Heart left ventricle (tissue), 16 donors: ENCODE measurements around the gene ZBTB4. TPM values are rescaled to one million over a fixed set of nuclear protein-coding genes. Genes with fewer than 3 reads are reported as not detected.

Experiments used
- ATAC-seq, 4 donors: fragments of 200-7000 bp; cut with Tn5 transposase; one replicate each; pipeline ENCODE4 v1.9.1; 2020 to 2022; ENCODE audit warnings: moderate library complexity in 4 of 4, mild to moderate bottlenecking in 3 of 4, moderate number of reproducible peaks in 1 of 4
- DNase-seq, 5 donors: peaks; one replicate each; pipeline ENCODE4 v3.0.0-alpha.2; 2020
- H3K27ac ChIP-seq, 12 donors: fragments of 200-600 bp; sonication (generic) in 4 of 12; one replicate each; pipeline versions ENCODE4 v1.5.0 to v1.8.0; 2016 to 2022; ENCODE audit warnings: mild to moderate bottlenecking in 2 of 12
- H3K27me3 ChIP-seq, 9 donors: fragments of 200-600 bp; sonication (generic) in 2 of 9; one replicate each; pipeline versions ENCODE4 v1.5.1 to v1.8.0; 2016 to 2022; ENCODE audit warnings: mild to moderate bottlenecking in 3 of 9
- H3K36me3 ChIP-seq, 9 donors: fragments of 200-600 bp; sonication (generic) in 2 of 9; one replicate each; pipeline versions ENCODE4 v1.5.0 to v1.8.0; 2018 to 2022; ENCODE audit warnings: mild to moderate bottlenecking in 2 of 9
- H3K4me1 ChIP-seq, 12 donors: fragments of 200-600 bp; sonication (generic) in 4 of 12; one replicate each; pipeline versions ENCODE4 v1.5.0 to v1.8.0; 2016 to 2022; ENCODE audit warnings: mild to moderate bottlenecking in 3 of 12
- H3K4me3 ChIP-seq, 12 donors: fragments of 200-600 bp; sonication (generic) in 4 of 12; one replicate each; pipeline versions ENCODE4 v1.5.0 to v1.8.0; 2017 to 2022; ENCODE audit warnings: mild to moderate bottlenecking in 9 of 12, moderate library complexity in 4 of 12
- H3K9me3 ChIP-seq, 12 donors: fragments of 200-600 bp; sonication (generic) in 4 of 12; one replicate each; pipeline versions ENCODE4 v1.5.0 to v1.8.0; 2016 to 2022; ENCODE audit warnings: mild to moderate bottlenecking in 1 of 12
- POLR2A ChIP-seq, 2 donors: fragments of 450-650 bp; IDR thresholded peaks; one replicate each; pipeline ENCODE4 v1.6.1; 2017; ENCODE audit warnings: antibody characterized with exemption in 2 of 2, mild to moderate bottlenecking in 2 of 2, moderate library complexity in 2 of 2
- WGBS, 4 donors: extraction: QIAGEN DNeasy Blood & Tissue Kit in 2 of 4; methylation state at CpG; one replicate each; pipeline versions ENCODE4 v1.1.5 to v1.1.7; 2013 to 2018; 5-methylcytosine and 5-hydroxymethylcytosine counted together
- intact Hi-C, 10 donors: fragments of 100-400 bp; cut with DNase I; formaldehyde crosslinking; loops; one replicate each; pipeline versions ENCODE4 v1.11.1 to v1.14.2; 2022
- polyA plus RNA-seq, 2 donors: library from polyadenylated mRNA; stranded (reverse); fragments of 200-250 nt; gene quantifications; one replicate each; pipeline ENCODE4 v1.2.3, GENCODE V29; 2013
- total RNA-seq, 9 donors: library from RNA; depleted of rRNA in 2 of 9; stranded (reverse); fragments of >200 nt in 2 of 9; fragmentation: NEBNext Ultra II Directional in 3 of 9; extraction: Animal tissue kit (Norgen Biotek cat#: 25700) in 3 of 9; gene quantifications; one replicate each; pipeline versions ENCODE4 v1.1.0 to v1.2.4, GENCODE V29; 2016 to 2023
- TF ChIP-seq, protein P1 (sequence below), 12 donors: fragments of 200-600 bp; sonication (generic) in 4 of 12; IDR thresholded peaks; one replicate each; pipeline versions ENCODE4 v1.5.0 to v1.8.0; 2018 to 2022; ENCODE audit warnings: antibody characterized with exemption in 12 of 12, mild to moderate bottlenecking in 5 of 12
- donor health status: ischemic (EF 13 %, LVEDD 7.1; RV severe dilation, severe dysfunction).
- donor health status: healthy with polysubstance abuse.
- donor health status: DM: no; HTN: yes; CAD: no.
- donor health status: DM: no; HTN: no; CAD: no.
- donor health status: ischemic (EF 25% LVEDD 6.9; RV normal size, moderate dysfunction).
- donor health status: ischemic (EF 25% LVEDD 5.7; RV mildly dilated, moderate dysfunction).
- donor health status: healthy.
- donor health status: DM: yes; HTN: yes; CAD: no.
- donor health status: ischemic (EF 35%, LVEDD 5.7; RV mildly dilated, moderate dysfunction).
- donor health status: nonischemic (EF 11% LVEDD 7.7; RV severe dilation, severe dysfunction).
- donor health status: DM: yes; HTN: yes; CAD: no.
- donor health status: PGD.
- donor health status: ischemic (EF 29% LVEDD 5.4; RV normal size, mild dysfunction).
- donor health status: nonischemic (EF 23%, LVEDD 6.1; RV moderate dilation, normal function).

Gene ZBTB4
- total and polyA plus RNA-seq, 11 donors = 29.3 to 77.2 (median 58.9) TPM

DNA sequence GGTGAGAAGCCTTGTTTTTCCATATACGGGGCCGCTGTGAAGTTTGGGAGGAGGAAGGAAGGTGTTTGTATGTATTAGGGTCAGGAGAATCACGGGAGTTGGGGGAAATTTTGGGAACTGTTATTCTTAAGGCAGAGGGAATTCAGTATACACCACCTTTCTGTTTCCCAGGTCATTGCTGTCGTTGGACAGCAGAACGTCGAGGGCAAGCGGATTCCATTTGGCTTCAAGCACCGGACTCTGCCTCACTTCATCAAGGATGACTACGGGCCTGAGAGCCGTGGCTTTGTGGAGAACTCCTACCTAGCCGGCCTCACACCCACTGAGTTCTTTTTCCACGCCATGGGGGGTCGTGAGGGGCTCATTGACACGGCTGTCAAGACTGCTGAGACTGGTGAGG is 22.3 kb upstream of the ZBTB4 start:
- Histone ChIP-seq H3K4me3 (no peak overlapping the region), H3K36me3 (peaks cover 20 to 100% (median 100%) of the 10 kb centered on the region in 9 donors), H3K27ac (no peak overlapping the region), H3K4me1 (peaks cover 0 to 16% (median 7%) of the 10 kb centered on the region in 12 donors), H3K9me3 (no peaks in the 10 kb centered on the region), H3K27me3 (no peaks in the 10 kb centered on the region)
- WGBS, 4 donors = 78 to 88% (median 86%) methylated on average over 12 to 14 of the region's 14 CpGs
- intact Hi-C loops = loop anchor here in 2 of 10 donors (10.0 kb wide), 2 partner anchors 137 to 147 kb away; partner anchors contain the start of genes KCTD11 (in 1 of the 2) and TMEM95 (in 1 of the 2)
- DNase-seq = no peak
- TF ChIP-seq, protein P1, sequence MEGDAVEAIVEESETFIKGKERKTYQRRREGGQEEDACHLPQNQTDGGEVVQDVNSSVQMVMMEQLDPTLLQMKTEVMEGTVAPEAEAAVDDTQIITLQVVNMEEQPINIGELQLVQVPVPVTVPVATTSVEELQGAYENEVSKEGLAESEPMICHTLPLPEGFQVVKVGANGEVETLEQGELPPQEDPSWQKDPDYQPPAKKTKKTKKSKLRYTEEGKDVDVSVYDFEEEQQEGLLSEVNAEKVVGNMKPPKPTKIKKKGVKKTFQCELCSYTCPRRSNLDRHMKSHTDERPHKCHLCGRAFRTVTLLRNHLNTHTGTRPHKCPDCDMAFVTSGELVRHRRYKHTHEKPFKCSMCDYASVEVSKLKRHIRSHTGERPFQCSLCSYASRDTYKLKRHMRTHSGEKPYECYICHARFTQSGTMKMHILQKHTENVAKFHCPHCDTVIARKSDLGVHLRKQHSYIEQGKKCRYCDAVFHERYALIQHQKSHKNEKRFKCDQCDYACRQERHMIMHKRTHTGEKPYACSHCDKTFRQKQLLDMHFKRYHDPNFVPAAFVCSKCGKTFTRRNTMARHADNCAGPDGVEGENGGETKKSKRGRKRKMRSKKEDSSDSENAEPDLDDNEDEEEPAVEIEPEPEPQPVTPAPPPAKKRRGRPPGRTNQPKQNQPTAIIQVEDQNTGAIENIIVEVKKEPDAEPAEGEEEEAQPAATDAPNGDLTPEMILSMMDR (IDR thresholded peaks at IDR 0.05) = no peak
- no peak for TF ChIP-seq POLR2A (IDR thresholded peaks at IDR 0.05)
- no peak for ATAC-seq

DNA sequence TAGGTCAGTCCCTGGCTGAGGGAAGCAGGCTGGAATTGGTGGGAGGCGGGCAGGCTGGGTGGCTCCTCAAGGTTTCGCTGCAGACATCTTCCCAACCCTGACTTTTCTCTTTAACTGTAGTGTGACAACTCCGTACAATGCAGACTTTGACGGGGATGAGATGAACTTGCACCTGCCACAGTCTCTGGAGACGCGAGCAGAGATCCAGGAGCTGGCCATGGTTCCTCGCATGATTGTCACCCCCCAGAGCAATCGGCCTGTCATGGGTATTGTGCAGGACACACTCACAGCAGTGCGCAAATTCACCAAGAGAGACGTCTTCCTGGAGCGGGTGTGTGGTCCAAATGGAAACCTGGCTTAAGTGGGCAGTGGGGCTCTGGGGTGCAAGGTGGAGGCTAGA is 19.7 kb upstream of the ZBTB4 start:
- Histone ChIP-seq H3K4me1 (peaks cover 0 to 32% (median 10%) of the 10 kb centered on the region in 12 donors), H3K9me3 (no peaks in the 10 kb centered on the region), H3K27ac (no peak overlapping the region), H3K36me3 (peaks cover 20 to 93% (median 82%) of the 10 kb centered on the region in 9 donors), H3K27me3 (no peaks in the 10 kb centered on the region), H3K4me3 (no peak overlapping the region)
- intact Hi-C loops = no loop called here
- TF ChIP-seq POLR2A (IDR thresholded peaks at IDR 0.05) = no peak
- TF ChIP-seq, protein P1 (IDR thresholded peaks at IDR 0.05) = no peak
- ATAC-seq (no peak), DNase-seq (no peak)
- 84 to 90% (median 87%) methylated on average over 11 of the region's 11 CpGs for WGBS, 4 donors

DNA sequence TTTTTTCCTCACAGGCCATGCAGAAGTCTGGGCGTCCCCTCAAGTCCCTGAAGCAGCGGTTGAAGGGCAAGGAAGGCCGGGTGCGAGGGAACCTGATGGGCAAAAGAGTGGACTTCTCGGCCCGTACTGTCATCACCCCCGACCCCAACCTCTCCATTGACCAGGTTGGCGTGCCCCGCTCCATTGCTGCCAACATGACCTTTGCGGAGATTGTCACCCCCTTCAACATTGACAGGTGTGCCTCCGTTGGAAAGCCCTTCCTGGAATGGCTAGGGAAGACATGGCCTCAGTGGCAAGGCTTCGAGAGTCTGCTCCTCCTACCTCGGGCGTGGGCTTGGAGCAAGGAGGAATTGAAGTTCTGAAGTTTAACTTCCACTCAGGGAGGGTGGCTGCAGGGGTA is 18.2 kb upstream of the ZBTB4 start:
- DNase-seq (no peak), ATAC-seq (no peak)
- 88 to 92% (median 89%) methylated on average over 14 of the region's 14 CpGs for WGBS, 4 donors
- Histone ChIP-seq H3K9me3 (no peaks in the 10 kb centered on the region), H3K4me3 (no peak overlapping the region), H3K4me1 (peaks cover 0 to 47% (median 13%) of the 10 kb centered on the region in 12 donors), H3K27me3 (no peaks in the 10 kb centered on the region), H3K27ac (peak overlapping the region in 11 of 12 donors; percentile 32 to 93 (median 74)), H3K36me3 (peaks cover 20 to 78% (median 67%) of the 10 kb centered on the region in 9 donors)
- no peak for TF ChIP-seq POLR2A (IDR thresholded peaks at IDR 0.05)
- intact Hi-C loops = no loop called here

DNA sequence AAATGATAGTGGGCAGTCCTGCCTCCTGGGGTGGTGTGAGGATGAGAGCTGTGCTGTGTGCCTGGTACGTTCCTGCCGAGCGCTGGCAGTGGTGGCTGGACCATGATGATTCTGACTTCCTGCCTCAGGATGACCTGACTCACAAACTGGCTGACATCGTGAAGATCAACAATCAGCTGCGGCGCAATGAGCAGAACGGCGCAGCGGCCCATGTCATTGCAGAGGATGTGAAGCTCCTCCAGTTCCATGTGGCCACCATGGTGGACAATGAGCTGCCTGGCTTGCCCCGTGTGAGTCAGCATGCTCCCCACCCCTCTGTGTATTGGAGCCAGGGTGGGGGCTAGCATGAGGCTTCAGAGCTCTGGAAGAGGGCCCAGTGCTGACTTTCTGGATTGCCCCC is 17.8 kb upstream of the ZBTB4 start:
- peak in 3 of 5 donors; percentile 43 to 79 (median 45) for DNase-seq
- peak; percentile 26 to 85 (median 68) for ATAC-seq
- peak overlapping the region in 1 of 12 donors; percentile 26 for H3K4me3 ChIP-seq

More for the DNA sequence above, 17.8 kb upstream of the ZBTB4 start:
- TF ChIP-seq, protein P1 (IDR thresholded peaks at IDR 0.05) = no peak
- no peak for TF ChIP-seq POLR2A (IDR thresholded peaks at IDR 0.05)
- H3K9me3 ChIP-seq = no peaks in the 10 kb centered on the region
- WGBS, 4 donors = 61 to 75% (median 68%) methylated on average over 10 of the region's 10 CpGs
- H3K27me3 ChIP-seq = no peaks in the 10 kb centered on the region
- intact Hi-C loops = no loop called here
- H3K36me3 ChIP-seq = peaks cover 16 to 74% (median 63%) of the 10 kb centered on the region in 9 donors
- H3K4me1 ChIP-seq = peaks cover 0 to 49% (median 13%) of the 10 kb centered on the region in 12 donors
- peak overlapping the region; percentile 32 to 93 (median 73) for H3K27ac ChIP-seq
